Fibroblast of skin of back (primary cell): ENCODE data around the gene GGTLC1. TPM values are rescaled to one million over a fixed set of nuclear protein-coding genes. Genes with fewer than 3 reads are reported as not detected.
A peak's percentile ranks its signal among the peaks of the same experiment; 100 is the strongest.
"Not testable (repeated sequence)": the region's sequence is repeated elsewhere in the genome, so short reads cannot be mapped to it uniquely, and the experiment has no call there.

ENCODE experiments used
- DNase-seq: peaks from one replicate; pipeline ENCODE4 v3.0.0-alpha.2; 2013
- polyA plus RNA-seq, 2 experiments: library from polyadenylated mRNA; unstranded; fragments of 120-200 nt; gene quantifications; one replicate each; pipeline ENCODE4 v1.2.1, GENCODE V29; 2013; ENCODE audit not compliant: insufficient read length in 2 of 2

Gene GGTLC1
- not detected for polyA plus RNA-seq (2013, experiment 1 of 2; ENCODE audit: insufficient read length)
- polyA plus RNA-seq (2013, experiment 2 of 2; ENCODE audit: insufficient read length), result not detected

- DNase-seq, result no peak
Measured at GRCh38 chr20:23988561-23988960, at the start of gene GGTLC1. TSS of gene GGTLC1 (minus strand) at chr20:23988779. CDS start at chr20:23986611, 2,168 bp downstream.

GRCh38 chr20:24034820-24035219 is 46.2 kb upstream of the GGTLC1 start:
- DNase-seq, result no peak

GRCh38 chr20:24033565-24033964 is 45.0 kb upstream of the GGTLC1 start:
- DNase-seq, result no peak

GRCh38 chr20:24033151-24033550 is 44.6 kb upstream of the GGTLC1 start:
- DNase-seq, result no peak

GRCh38 chr20:24032400-24032898 is 43.9 kb upstream of the GGTLC1 start:
- DNase-seq, result no peak

- peak; percentile 19 for DNase-seq
Measured at GRCh38 chr20:24027229-24027628, 38.6 kb upstream of the GGTLC1 start.

GRCh38 chr20:24022621-24023180 is 34.1 kb upstream of the GGTLC1 start:
- no peak for DNase-seq

GRCh38 chr20:24018796-24019195 is 30.2 kb upstream of the GGTLC1 start:
- peak; percentile 55 for DNase-seq

GRCh38 chr20:24017458-24017755 is 28.8 kb upstream of the GGTLC1 start:
- DNase-seq, result peak; percentile 11

GRCh38 chr20:24016607-24017457 is 28.3 kb upstream of the GGTLC1 start:
- DNase-seq, result no peak

- no peak for DNase-seq
Measured at GRCh38 chr20:24013953-24014352, 25.4 kb upstream of the GGTLC1 start.

- no peak for DNase-seq
Measured at GRCh38 chr20:24011282-24011681, 22.7 kb upstream of the GGTLC1 start.

- no peak for DNase-seq
Measured at GRCh38 chr20:24007758-24008157, 19.2 kb upstream of the GGTLC1 start.

GRCh38 chr20:24007073-24007595 is 18.6 kb upstream of the GGTLC1 start:
- DNase-seq, result no peak

- DNase-seq, result no peak
Measured at GRCh38 chr20:24006626-24007025, 18.0 kb upstream of the GGTLC1 start.

- no peak for DNase-seq
Measured at GRCh38 chr20:24004471-24004870, 15.9 kb upstream of the GGTLC1 start.

GRCh38 chr20:24002896-24003295 is 14.3 kb upstream of the GGTLC1 start:
- no peak for DNase-seq

- no peak for DNase-seq
Measured at GRCh38 chr20:24001712-24002405, 13.3 kb upstream of the GGTLC1 start.

GRCh38 chr20:23998844-23999243 is 10.3 kb upstream of the GGTLC1 start:
- DNase-seq, result no peak

- DNase-seq, result no peak
Measured at GRCh38 chr20:23998392-23998791, 9.8 kb upstream of the GGTLC1 start.

GRCh38 chr20:23995905-23996666 is 7.5 kb upstream of the GGTLC1 start:
- peak; percentile 25 for DNase-seq

GRCh38 chr20:23995291-23995690 is 6.7 kb upstream of the GGTLC1 start:
- not testable (repeated sequence) for DNase-seq
